Stomach (tissue), 9 donors: ENCODE measurements around the gene TENM4. TPM values are rescaled to one million over a fixed set of nuclear protein-coding genes. Genes with fewer than 3 reads are reported as not detected.
A peak's percentile ranks its signal among the peaks of the same experiment; 100 is the strongest.
"Not testable (repeated sequence)": the region's sequence is repeated elsewhere in the genome, so short reads cannot be mapped to it uniquely, and the experiment has no call there.

ENCODE experiments used
- DNase-seq, 2 donors: peaks; one replicate each; pipeline versions ENCODE4 v3.0.0 to v3.0.0-alpha.2; 2013 to 2019
- H3K27ac ChIP-seq, 5 donors: fragments of 200-600 bp in 4 of 5; sonication (generic) in 4 of 5; one replicate each; pipeline ENCODE4 v1.5.1; 2013 to 2019; ENCODE audit warnings: mild to moderate bottlenecking in 1 of 5, moderate library complexity in 1 of 5
- H3K27me3 ChIP-seq, 3 donors: fragments of 200-600 bp; sonication (generic); one replicate each; pipeline ENCODE4 v1.5.1; 2017 to 2019; ENCODE audit warnings: mixed run types in 1 of 3
- H3K36me3 ChIP-seq, 4 donors: fragments of 200-600 bp; sonication (generic); 1 replicate in 3 of 4; 2 replicates in 1 of 4; pipeline ENCODE4 v1.5.1; 2016 to 2019
- H3K4me1 ChIP-seq, 4 donors: fragments of 200-600 bp; sonication (generic); one replicate each; pipeline ENCODE4 v1.5.1; 2016 to 2019
- H3K4me3 ChIP-seq, 4 donors: fragments of 200-600 bp; sonication (generic) in 3 of 4; one replicate each; pipeline ENCODE4 v1.5.1; 2016 to 2019; ENCODE audit warnings: mild to moderate bottlenecking in 1 of 4
- H3K9me3 ChIP-seq, 4 donors: fragments of 200-600 bp; sonication (generic); one replicate each; pipeline ENCODE4 v1.5.1; 2016 to 2019
- EP300 ChIP-seq: sonication (generic); formaldehyde crosslinking; IDR thresholded peaks from one replicate; pipeline ENCODE4 v1.6.1; 2017; ENCODE audit warnings: antibody characterized with exemption
- POLR2A ChIP-seq, 4 donors: fragments of 450-650 bp; IDR thresholded peaks; one replicate each; pipeline ENCODE4 v1.6.1; 2016; ENCODE audit warnings: antibody characterized with exemption in 4 of 4, control low read depth in 2 of 4, mild to moderate bottlenecking in 1 of 4, moderate library complexity in 1 of 4
- POLR2AphosphoS5 ChIP-seq, 3 donors: sonication (generic); formaldehyde crosslinking; IDR thresholded peaks; one replicate each; pipeline ENCODE4 v1.6.1; 2016; ENCODE audit warnings: antibody characterized with exemption in 3 of 3
- WGBS, 5 donors: extraction: QIAGEN DNeasy Blood & Tissue Kit in 3 of 5; methylation state at CpG; one replicate each; pipeline versions ENCODE4 v1.1.5 to v1.1.7; 2013 to 2018; 5-methylcytosine and 5-hydroxymethylcytosine counted together
- intact Hi-C: fragments of 100-400 bp; cut with DNase I; formaldehyde crosslinking; loops from one replicate; pipeline ENCODE4 v1.15.1; 2023; ENCODE audit warnings: low total_unique reads
- polyA plus RNA-seq, 3 donors: library from polyadenylated mRNA; stranded (reverse); fragments of 200-250 nt; gene quantifications; one replicate each; pipeline ENCODE4 v1.2.3, GENCODE V29; 2013
- total RNA-seq, 5 donors: library from RNA; depleted of rRNA; stranded (reverse); fragments of >200 nt; gene quantifications; one replicate each; pipeline versions ENCODE4 v1.1.0 to v1.2.3, GENCODE V29; 2014 to 2016
- TF ChIP-seq, protein P1 (sequence below), 7 experiments: fragments of 450-650 bp in 4 of 7; fragments of 200-600 bp in 3 of 7; sonication (generic) in 3 of 7; IDR thresholded peaks; one replicate each; pipeline ENCODE4 v1.5.1; 2016 to 2019; ENCODE audit warnings: antibody characterized with exemption in 7 of 7, control low read depth in 2 of 7, mild to moderate bottlenecking in 1 of 7
- donor health status: healthy with polysubstance abuse.
- donor health status: Bipolar disorder and iron deficiency.
- donor health status: healthy.

The TENM4 gene
- total and polyA plus RNA-seq, 8 donors: 0.06 to 13.2 (median 0.87) TPM; not detected in 1

GRCh38 chr11:78613378-78613813 lies 827.4 kb downstream of the TENM4 start:
- Histone ChIP-seq H3K4me3 (no peak overlapping the region), H3K27ac (no peak overlapping the region), H3K9me3 (peaks cover 0 to 7% (median under 1%) of the 10 kb centered on the region in 4 donors), H3K27me3 (no peaks in the 10 kb centered on the region), H3K4me1 (peaks cover 0 to 1% (median 0%) of the 10 kb centered on the region in 4 donors), H3K36me3 (no peaks in the 10 kb centered on the region)
- DNase-seq: no peak
- intact Hi-C loops: no loop called here
- no peak for TF ChIP-seq POLR2A (IDR thresholded peaks at IDR 0.05)
- TF ChIP-seq, protein P1, sequence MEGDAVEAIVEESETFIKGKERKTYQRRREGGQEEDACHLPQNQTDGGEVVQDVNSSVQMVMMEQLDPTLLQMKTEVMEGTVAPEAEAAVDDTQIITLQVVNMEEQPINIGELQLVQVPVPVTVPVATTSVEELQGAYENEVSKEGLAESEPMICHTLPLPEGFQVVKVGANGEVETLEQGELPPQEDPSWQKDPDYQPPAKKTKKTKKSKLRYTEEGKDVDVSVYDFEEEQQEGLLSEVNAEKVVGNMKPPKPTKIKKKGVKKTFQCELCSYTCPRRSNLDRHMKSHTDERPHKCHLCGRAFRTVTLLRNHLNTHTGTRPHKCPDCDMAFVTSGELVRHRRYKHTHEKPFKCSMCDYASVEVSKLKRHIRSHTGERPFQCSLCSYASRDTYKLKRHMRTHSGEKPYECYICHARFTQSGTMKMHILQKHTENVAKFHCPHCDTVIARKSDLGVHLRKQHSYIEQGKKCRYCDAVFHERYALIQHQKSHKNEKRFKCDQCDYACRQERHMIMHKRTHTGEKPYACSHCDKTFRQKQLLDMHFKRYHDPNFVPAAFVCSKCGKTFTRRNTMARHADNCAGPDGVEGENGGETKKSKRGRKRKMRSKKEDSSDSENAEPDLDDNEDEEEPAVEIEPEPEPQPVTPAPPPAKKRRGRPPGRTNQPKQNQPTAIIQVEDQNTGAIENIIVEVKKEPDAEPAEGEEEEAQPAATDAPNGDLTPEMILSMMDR (IDR thresholded peaks at IDR 0.05): no peak
- TF ChIP-seq EP300: no peak
- no peak for TF ChIP-seq POLR2AphosphoS5 (IDR thresholded peaks at IDR 0.05)
- WGBS, 5 donors: 53 to 65% (median 56%) methylated on average over 5 of the region's 5 CpGs

DNA sequence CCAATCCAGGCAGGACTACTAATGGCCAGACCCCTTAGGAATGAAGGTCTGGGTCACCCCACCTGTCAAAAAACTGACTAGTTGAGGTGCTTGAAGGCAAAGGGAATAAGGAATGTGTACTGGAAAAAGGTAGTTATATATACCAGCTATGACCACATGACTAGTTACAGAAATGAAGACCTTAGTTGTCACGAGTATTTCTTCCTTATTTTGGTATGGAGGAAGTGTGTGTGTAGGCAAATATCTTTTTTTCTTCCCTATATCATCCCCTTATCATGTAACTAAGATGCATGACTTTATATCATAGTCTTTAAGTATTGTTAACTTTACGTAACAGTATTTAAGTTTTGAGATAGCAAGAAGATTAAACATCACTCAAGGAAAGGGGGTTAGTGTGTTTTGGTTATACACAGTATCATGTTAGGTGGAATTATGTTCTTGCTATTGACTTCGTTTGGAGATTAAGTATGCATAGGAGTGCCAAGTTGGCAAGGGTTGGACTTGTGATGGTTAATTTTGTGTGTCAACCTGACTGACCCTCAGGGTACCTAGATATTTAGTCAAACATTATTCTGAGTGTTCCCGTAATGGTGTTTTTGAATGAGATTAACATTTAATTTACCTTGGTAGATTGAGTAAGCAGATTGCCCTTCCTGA lies 828.0 kb downstream of the TENM4 start:
- 16 to 55% (median 36%) methylated on average over 4 of the region's 4 CpGs for WGBS, 5 donors
- intact Hi-C loops: no loop called here
- no peak for DNase-seq

DNA sequence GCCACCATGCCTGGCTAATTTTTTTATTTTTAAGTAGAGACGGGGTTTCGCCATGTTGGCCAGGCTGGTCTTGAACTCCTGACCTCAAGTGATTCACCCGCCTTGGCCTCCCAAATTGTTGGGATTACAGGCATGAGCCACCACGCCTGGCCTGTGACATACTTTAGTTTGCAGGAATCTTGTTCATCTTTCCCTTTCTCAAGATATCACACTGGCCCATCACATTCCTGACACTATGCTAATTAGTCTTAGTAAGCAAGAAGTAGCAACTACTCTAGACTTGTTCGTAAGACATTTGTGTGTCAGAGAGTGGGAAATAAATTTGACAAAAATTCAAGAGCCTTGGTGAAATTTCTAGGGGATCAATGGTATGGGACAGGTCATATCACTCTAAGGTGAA lies 831.5 kb downstream of the TENM4 start:
- H3K4me3 ChIP-seq, intact Hi-C loops, H3K36me3 ChIP-seq, H3K27ac ChIP-seq, DNase-seq, H3K27me3 ChIP-seq, H3K9me3 ChIP-seq: not testable (repeated sequence)
- 90 to 98% (median 93%) methylated on average over 5 of the region's 5 CpGs for WGBS, 5 donors
- peaks cover 0 to 10% (median 4%) of the 10 kb centered on the region in 4 donors for H3K4me1 ChIP-seq

More for the DNA sequence above, 828.0 kb downstream of the TENM4 start:
- Histone ChIP-seq H3K27me3 (no peaks in the 10 kb centered on the region), H3K4me1 (peaks cover 0 to 6% (median 0%) of the 10 kb centered on the region in 4 donors), H3K9me3 (peaks cover 0 to 7% (median 0%) of the 10 kb centered on the region in 4 donors), H3K36me3 (no peaks in the 10 kb centered on the region), H3K27ac (no peak overlapping the region), H3K4me3 (no peak overlapping the region)
- no peak for TF ChIP-seq POLR2AphosphoS5 (IDR thresholded peaks at IDR 0.05)
- TF ChIP-seq, protein P1 (IDR thresholded peaks at IDR 0.05): no peak
- TF ChIP-seq EP300: no peak
- TF ChIP-seq POLR2A (IDR thresholded peaks at IDR 0.05): no peak

GRCh38 chr11:78607696-78608095 lies 833.1 kb downstream of the TENM4 start:
- Histone ChIP-seq H3K4me3 (no peak overlapping the region), H3K4me1 (peaks cover 0 to 10% (median 4%) of the 10 kb centered on the region in 4 donors), H3K36me3 (no peaks in the 10 kb centered on the region), H3K27ac (no peak overlapping the region), H3K27me3 (peaks cover 0 to 7% (median 0%) of the 10 kb centered on the region in 3 donors), H3K9me3 (no peaks in the 10 kb centered on the region)
- intact Hi-C loops: no loop called here
- DNase-seq: peak; percentile 32 to 58
- TF ChIP-seq POLR2AphosphoS5 (IDR thresholded peaks at IDR 0.05) (peak in 1 of 3 donors; percentile 55), EP300 (no peak)

- intact Hi-C loops: no loop called here
- no peak for DNase-seq
- TF ChIP-seq, protein P1 (IDR thresholded peaks at IDR 0.05): no peak
- TF ChIP-seq POLR2A (IDR thresholded peaks at IDR 0.05) (no peak), POLR2AphosphoS5 (IDR thresholded peaks at IDR 0.05) (no peak), EP300 (no peak)
- Histone ChIP-seq H3K27ac (no peak overlapping the region), H3K4me1 (peaks cover 0 to 10% (median 4%) of the 10 kb centered on the region in 4 donors), H3K9me3 (no peaks in the 10 kb centered on the region), H3K36me3 (no peaks in the 10 kb centered on the region), H3K27me3 (peaks cover 0 to 9% (median 0%) of the 10 kb centered on the region in 3 donors), H3K4me3 (no peak overlapping the region)
- WGBS, 5 donors: 29 to 53% (median 32%) methylated on average over 3 of the region's 3 CpGs
Observed at GRCh38 chr11:78606667-78607066, 834.2 kb downstream of the TENM4 start.
